NCI-H1417 treated with DMSO at 0.1 percent for 48 hours (cell line): ENCODE data around the gene SUZ12.
"Not testable (repeated sequence)": the region's sequence is repeated elsewhere in the genome, so short reads cannot be mapped to it uniquely, and the experiment has no call there.

Experiments
- DNase-seq: peaks from one replicate; lab custom pipeline; 2025; lab: John Stamatoyannopoulos, UW

Gene SUZ12

GRCh38 chr17:31936615-31937609, at the start of gene SUZ12:
Gene SUZ12 (plus strand): TSS chr17:31937007. CDS start chr17:31937247, 240 bp downstream.
- DNase-seq, result peak; percentile 71

DNA sequence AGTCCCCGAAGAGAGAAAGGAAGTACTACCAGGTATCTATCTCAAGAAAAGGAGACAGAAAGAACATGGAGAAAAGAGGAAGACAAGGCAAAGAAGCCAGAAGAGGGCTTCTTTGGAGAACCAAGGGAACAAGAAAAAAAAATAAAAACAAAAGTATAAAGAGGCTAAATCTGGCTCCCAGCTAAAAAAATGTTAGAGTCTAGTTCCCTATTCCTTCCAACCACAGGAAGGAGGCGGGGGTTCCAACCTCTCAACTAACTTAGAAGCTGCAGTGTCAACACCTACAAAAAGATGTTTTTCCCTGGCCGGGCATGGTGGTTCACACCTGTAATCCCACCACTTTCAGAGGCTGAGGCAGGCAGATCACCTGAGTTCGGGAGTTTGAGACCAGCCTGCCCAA, 48.7 kb upstream of the SUZ12 start:
- DNase-seq, result no peak

GRCh38 chr17:31900877-31901276, 35.9 kb upstream of the SUZ12 start:
- no peak for DNase-seq

DNA sequence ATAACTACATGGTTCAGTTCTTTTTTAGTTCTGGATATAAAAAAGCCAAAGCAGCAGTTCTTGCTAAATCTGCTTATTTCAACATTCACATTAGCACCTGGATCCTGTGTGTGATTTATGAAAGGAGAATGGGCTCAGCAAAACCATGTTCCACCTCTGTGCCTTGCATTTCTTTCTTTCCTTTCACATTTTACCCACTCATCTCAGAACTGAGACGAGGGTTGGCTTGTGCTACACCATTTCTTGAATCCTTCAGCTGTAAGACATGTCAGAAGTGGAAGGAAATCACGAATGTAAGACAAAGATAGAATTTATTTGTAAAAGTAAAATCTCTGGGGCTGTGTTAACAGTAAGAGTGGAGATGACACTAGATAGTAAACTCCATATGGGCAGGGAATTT, 34.1 kb upstream of the SUZ12 start:
- DNase-seq, result no peak

GRCh38 chr17:31903401-31903800, 33.4 kb upstream of the SUZ12 start:
- no peak for DNase-seq

DNA sequence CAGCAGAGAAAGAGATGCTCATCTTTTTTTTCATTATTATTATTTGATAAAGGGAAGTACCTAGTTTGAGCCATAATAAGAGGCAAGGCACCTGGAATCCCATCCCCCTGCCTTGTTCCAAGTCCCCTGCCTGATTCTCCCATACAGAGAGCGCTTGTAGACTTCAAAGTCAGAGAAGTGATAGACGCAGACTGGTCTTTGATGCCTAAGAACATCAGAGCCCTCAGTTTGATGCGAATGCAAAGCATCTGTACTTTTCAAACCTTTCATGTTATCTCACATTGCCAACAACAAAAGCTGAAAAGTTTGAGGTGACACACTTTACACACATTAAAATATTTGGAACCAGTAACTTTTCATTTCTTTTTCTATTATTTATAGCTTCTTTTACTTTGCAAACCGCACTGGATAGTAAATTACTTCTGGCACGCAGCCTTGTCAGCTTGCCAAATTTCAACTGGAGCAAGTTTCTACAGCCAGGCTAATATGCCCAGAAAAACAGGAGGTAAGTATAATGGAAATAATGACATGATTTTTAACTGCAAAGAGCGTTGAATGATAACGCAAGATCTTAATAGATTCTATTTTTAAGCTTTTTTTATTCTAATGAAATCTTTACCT, 29.4 kb upstream of the SUZ12 start:
- DNase-seq, result no peak

- no peak for DNase-seq
Observed at GRCh38 chr17:31908386-31908785, 28.4 kb upstream of the SUZ12 start.

DNA sequence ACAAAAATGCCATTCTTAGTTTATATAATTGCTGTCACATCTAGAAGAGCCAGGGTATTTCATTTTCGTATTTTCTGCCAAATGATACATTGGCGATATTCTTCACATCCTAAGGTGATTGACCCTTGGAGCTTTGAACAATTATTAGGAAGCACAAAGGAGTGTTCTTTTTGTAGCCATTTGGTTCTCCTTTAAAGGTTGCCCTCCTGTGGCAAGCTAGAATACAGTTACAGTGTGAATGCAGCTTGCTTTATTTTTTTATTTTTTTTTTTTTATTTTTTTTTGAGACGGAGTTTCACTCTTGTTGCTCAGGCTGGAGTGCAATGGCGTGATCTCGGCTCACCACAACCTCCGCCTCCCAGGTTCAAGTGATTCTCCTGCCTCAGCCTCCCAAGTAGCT, 24.1 kb upstream of the SUZ12 start:
- DNase-seq, result not testable (repeated sequence)

DNA sequence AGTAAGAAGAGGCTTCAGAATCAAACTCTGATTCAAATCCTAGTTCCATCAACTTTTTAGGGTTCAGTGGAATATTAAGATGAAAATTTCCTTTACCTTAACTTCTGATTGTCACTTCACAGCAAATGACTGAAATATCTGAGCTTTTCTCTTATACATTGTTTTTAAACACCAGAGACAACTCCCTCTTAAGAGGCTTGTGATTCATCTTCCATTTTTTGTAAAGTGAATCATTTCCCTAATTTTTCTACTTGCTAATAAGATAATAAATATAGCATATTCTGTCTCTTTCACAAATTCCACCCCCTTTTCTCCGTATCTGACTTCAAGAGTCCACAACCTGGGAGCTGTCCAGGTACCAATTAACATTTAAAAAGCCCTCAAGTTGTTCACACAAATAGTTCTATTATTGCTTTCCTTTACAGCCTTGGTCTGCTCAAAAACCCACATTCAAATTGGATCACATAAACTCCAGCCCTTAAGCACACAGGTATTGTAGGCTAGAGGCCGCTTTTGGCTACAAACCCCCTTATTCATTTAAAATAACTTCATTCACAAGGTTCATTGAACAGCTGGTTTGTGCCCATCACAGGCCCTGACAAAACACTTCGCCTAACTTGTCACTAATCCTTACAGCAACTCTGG, 21.2 kb upstream of the SUZ12 start:
- no peak for DNase-seq

DNA sequence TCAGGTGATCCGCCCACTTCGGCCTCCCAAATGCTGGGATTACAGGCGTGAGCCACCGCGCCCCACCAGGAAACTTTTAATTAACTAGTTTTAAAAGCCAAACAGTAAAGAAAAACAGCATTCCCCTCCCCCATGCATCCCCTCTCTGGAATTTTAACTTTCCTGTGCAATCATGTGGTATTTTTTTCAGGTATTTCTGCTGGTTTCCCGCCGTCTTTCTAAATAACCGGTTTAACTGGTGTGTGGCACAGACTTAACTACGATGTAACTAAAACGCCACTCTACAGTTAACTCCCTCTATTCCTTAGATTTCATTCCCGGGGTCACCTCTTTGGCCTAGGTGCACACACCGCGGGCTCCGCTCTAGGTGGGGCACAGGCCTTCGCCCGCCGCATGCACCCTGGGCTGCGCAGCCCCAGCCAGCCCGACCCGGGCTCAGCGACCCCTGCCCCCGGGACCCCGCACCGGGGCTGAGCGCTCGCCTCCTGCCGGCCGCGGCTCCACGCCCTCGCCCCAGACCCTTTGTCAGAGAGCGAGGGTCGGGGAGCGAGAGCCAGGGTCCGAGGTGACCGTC, 20.2 kb upstream of the SUZ12 start:
- DNase-seq, result no peak

DNA sequence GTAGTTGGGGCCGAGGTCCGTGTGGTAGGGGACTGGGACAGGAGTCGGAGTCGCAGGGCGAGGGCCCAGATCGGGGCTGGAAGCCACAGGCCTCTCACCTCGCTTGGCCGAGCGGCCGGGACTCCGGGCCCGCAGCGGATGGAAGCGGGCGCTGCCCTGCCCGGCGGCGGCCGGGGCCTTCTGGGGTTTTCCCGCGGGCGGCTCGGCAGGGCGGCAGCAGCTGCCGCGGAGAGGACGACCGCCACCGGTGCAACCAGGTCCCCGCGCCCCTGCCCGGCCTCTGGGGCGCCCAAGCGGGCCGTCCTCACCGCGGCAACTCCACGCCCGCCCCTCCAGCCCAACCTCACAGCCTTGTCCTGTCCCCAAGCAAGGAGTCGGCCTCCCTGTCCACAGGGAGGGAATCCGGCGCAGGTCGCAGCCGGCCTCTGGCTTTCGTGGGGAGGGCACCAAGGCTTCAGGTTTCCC, 19.7 kb upstream of the SUZ12 start:
- DNase-seq, result no peak

DNA sequence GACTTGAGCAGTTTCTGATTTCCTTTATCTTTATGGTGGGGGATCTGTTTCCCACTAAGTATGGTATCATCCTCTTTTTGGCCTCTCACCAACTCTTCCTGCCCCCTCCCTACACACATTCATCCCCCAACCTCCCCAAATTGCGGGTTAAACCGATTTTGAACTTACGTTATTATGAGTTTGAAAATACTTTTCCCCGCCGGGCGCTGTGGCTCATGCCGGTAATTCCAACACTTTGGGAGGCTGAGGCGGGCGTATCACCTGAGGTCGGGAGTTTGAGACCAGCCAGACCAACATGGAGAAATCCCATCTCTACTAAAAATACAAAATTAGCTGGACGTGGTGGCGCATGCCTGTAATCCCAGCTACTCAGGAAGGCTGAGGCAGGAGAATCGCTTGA, 19.1 kb upstream of the SUZ12 start:
- not testable (repeated sequence) for DNase-seq

DNA sequence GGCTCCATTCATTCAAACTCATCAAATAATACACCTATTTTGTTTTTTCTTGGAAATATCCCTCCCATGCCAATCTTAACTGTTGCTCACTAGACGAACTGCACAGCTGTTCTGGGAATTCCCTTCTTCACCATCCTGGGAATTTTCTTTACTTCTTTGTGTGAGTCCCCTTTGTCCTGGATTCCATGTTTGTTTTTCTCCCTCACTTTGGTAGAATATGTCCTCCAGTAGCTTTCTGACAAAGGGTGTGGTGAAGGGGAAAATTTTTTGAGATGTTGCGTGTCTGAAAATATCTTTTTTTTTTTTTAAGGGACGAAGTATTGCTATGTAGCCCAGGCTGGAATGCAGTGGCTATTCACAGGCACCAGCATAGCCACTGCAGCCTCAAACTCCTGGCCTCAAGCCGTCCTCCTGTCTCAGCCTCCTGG, 18.1 kb upstream of the SUZ12 start:
- DNase-seq, result no peak

- no peak for DNase-seq
Observed at GRCh38 chr17:31919802-31920525, 16.8 kb upstream of the SUZ12 start.

DNA sequence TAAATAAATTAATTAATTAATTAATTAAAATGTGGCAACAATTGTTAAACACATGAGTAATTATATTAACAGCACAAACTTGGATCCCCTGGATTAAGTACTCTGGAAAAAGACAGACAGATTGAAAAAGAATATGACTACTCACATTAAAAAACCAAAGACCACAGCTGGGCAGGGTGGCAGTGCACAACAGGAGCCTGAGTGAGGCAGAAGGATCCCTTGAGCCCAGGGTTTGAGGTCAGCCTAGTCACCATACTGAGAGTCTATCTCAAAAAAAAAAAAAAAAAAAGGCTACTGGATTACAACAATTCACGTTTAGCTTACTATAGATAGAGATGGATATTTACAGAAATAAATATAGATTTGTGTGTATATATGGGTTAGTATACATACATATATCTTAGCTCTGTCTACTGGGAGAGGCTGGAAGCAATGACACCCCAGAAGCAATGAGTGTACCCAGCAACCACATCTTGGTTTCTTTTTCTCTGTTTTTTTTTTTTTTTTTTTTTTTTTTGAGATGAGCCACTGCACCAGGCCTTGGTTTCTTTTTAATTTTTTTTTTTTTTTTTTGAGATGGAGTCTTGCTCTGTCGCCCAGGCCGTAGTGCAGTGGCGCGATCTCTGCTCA, 10.6 kb upstream of the SUZ12 start:
- no peak for DNase-seq

GRCh38 chr17:31931756-31932155, 5.1 kb upstream of the SUZ12 start:
- no peak for DNase-seq

DNA sequence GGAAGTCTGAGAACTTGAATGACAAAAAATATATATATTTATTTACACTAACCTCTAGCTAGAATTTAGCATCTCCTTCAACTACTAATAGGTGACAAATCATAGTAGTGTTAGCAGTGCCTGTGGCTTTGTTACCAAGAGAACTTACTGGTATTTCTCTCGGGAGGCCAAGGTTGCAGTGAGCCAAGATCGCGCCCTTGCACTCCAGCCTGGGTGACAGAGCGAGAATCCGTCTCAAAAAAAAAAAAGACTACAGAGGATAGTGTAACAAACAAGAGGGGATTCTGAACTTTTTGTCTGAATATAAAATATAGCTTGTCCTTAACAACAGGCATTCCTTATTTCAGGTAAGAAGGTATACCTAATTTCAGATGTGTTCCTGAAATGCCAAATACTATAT, 1.3 kb upstream of the SUZ12 start:
- DNase-seq, result no peak

- DNase-seq, result not testable (repeated sequence)
Observed at GRCh38 chr17:31937926-31938641, 1.3 kb downstream of the SUZ12 start.

DNA sequence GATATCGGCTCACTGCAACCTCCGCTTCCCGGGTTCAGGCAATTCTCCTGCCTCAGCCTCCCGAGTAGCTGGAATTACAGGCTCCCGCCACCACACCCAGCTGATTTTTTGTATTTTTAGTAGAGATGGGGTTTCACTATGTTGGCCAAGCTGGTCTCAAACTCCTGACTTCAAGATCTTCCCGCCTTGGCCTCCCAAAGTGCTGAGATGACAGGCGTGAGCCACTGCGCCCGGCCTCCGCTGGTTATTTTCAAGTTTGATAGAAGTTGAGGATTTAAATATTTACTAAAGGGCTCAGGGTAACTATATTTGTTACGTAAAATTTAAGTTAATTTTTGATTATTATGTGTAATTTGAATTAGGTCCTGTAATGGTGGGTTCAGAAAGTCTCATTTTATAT, 5.1 kb downstream of the SUZ12 start:
- DNase-seq, result not testable (repeated sequence)

DNA sequence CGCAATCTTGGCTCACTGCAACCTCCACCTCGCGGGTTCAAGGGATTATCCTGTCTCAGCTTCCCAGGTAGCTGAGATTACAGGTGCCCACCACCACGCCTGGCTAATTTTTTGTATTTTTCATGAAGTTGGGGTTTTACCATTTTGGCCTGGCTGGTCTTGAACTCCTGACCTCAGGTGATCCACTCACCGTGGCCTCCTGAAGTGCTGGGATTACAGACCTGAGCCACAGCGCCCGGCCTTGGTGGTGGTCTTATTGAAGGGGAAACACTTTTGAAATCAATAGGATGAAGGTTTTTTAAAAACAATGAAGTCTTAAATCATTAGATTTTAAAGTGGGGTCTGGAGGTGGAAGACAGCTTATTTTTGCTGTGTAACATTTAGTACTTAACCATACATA, 5.6 kb downstream of the SUZ12 start:
- not testable (repeated sequence) for DNase-seq
